Left ventricle myocardium inferior (tissue), 1 donor: ENCODE measurements around the gene NKG7. TPM values are rescaled to one million over a fixed set of nuclear protein-coding genes. Genes with fewer than 3 reads are reported as not detected.
A peak's percentile ranks its signal among the peaks of the same experiment; 100 is the strongest.
"Not testable (repeated sequence)": the region's sequence is repeated elsewhere in the genome, so short reads cannot be mapped to it uniquely, and the experiment has no call there.

ENCODE experiments used
- DNase-seq: peaks from one replicate; pipeline ENCODE4 v3.0.0-alpha.2; 2020
- H3K27ac ChIP-seq: fragments of 200-600 bp; replicated peaks from 2 replicates; pipeline ENCODE4 v1.8.0; 2021
- H3K27me3 ChIP-seq: fragments of 200-600 bp; 2 replicates; pipeline ENCODE4 v1.8.0; 2021; ENCODE audit warnings: low read depth
- H3K36me3 ChIP-seq: fragments of 200-600 bp; 2 replicates; pipeline ENCODE4 v1.8.0; 2021
- H3K4me1 ChIP-seq: fragments of 200-600 bp; 2 replicates; pipeline ENCODE4 v1.8.0; 2021
- H3K4me3 ChIP-seq: fragments of 200-600 bp; 2 replicates; pipeline ENCODE4 v1.8.0; 2021; ENCODE audit warnings: mild to moderate bottlenecking, moderate library complexity
- H3K9me3 ChIP-seq: fragments of 200-600 bp; replicated peaks from 2 replicates; pipeline ENCODE4 v1.8.0; 2021
- intact Hi-C: fragments of 100-400 bp; cut with micrococcal nuclease; formaldehyde crosslinking; loops from one replicate; pipeline ENCODE4 v1.11.0; 2022
- total RNA-seq: library from RNA; stranded (reverse); fragmentation: NEBNext Ultra II Directional; extraction: Animal tissue kit (Norgen Biotek cat#: 25700); gene quantifications from one replicate; pipeline ENCODE4 v1.2.1, GENCODE V29; 2021
- TF ChIP-seq, protein P1 (sequence below): fragments of 200-600 bp; IDR thresholded peaks from 2 replicates; pipeline ENCODE4 v1.8.0; 2021; ENCODE audit warnings: antibody characterized with exemption, mild to moderate bottlenecking, borderline replicate concordance
- donor health status: DM: no; HTN: yes; CAD: no; lungs with severe emphysema.

Gene NKG7
- total RNA-seq, 1 donor from 2014 or later = 1.8 TPM

DNA sequence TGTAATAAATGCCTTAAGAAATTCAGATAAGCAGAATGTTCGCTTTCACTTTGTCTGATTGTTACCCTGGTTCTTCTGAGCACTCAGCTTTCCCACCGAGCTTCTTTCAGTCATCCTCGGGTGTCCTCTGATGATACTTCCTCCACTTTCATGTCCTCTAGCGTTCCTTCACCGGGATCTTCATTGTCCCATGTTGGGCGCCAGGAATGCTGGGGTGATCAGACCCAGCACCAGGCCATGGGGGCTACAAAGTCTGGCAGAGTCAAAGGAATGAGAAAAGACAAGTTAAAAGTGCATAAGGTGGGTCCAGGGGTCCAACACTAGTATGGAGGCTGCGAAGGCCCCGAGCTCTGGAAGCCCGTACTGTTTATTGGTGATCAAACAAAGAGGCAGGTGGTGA, 29.7 kb upstream of the NKG7 start:
- no peaks in the 10 kb centered on the region for H3K36me3 ChIP-seq
- H3K27ac ChIP-seq = no peak overlapping the region
- intact Hi-C loops = no loop called here
- no peaks in the 10 kb centered on the region for H3K4me1 ChIP-seq
- TF ChIP-seq, protein P1, sequence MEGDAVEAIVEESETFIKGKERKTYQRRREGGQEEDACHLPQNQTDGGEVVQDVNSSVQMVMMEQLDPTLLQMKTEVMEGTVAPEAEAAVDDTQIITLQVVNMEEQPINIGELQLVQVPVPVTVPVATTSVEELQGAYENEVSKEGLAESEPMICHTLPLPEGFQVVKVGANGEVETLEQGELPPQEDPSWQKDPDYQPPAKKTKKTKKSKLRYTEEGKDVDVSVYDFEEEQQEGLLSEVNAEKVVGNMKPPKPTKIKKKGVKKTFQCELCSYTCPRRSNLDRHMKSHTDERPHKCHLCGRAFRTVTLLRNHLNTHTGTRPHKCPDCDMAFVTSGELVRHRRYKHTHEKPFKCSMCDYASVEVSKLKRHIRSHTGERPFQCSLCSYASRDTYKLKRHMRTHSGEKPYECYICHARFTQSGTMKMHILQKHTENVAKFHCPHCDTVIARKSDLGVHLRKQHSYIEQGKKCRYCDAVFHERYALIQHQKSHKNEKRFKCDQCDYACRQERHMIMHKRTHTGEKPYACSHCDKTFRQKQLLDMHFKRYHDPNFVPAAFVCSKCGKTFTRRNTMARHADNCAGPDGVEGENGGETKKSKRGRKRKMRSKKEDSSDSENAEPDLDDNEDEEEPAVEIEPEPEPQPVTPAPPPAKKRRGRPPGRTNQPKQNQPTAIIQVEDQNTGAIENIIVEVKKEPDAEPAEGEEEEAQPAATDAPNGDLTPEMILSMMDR = no peak
- H3K9me3 ChIP-seq = peaks cover 26% of the 10 kb centered on the region
- H3K4me3 ChIP-seq = no peak overlapping the region
- no peak for DNase-seq
- H3K27me3 ChIP-seq = peaks cover 19% of the 10 kb centered on the region

DNA sequence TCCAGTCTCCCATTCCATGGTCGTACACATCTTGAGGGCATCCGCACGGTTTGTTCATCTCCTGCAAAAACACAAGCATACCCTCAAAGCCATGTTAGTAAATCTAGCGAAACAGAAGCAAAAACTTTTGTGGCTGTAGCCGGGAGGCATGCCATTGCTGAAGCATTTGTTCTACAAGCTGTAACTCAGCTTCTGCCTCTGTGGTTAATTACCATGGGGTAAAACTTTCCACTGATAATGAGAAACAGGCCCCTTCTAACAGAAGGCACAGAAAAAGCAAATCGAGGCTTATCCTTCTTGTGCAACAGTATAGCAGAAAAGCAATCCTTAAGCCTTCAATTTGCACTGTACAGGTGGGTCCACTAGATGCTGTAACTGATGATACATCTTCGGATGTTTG, 27.5 kb upstream of the NKG7 start:
- peaks cover 19% of the 10 kb centered on the region for H3K9me3 ChIP-seq
- intact Hi-C loops, H3K4me1 ChIP-seq, H3K36me3 ChIP-seq, H3K27ac ChIP-seq, H3K27me3 ChIP-seq, H3K4me3 ChIP-seq, DNase-seq: not testable (repeated sequence)

DNA sequence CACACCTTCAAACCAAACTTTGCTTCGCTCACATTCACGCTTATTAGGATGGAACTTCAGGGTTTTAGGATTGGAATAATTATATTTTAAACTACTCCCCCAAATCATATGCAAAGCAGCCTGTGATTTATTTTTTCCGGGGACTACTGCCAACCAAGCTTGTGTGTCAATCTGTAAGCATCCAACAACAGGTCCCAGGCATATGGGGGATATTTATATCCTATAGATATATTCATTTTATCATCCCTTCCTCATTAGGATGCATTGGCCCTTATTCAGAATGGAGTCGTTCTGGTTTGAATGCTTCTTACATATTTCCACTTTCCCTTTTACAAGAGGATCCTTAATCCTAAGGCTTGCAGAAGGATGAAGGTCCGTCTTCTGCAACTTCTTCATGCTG, 26.8 kb upstream of the NKG7 start:
- intact Hi-C loops = no loop called here
- no peak for DNase-seq
- H3K9me3 ChIP-seq = peaks cover 19% of the 10 kb centered on the region
- H3K4me1 ChIP-seq = peaks cover 6% of the 10 kb centered on the region
- no peaks in the 10 kb centered on the region for H3K36me3 ChIP-seq
- no peaks in the 10 kb centered on the region for H3K27me3 ChIP-seq
- TF ChIP-seq, protein P1 = no peak
- H3K4me3 ChIP-seq = no peak overlapping the region
- H3K27ac ChIP-seq = no peak overlapping the region

DNA sequence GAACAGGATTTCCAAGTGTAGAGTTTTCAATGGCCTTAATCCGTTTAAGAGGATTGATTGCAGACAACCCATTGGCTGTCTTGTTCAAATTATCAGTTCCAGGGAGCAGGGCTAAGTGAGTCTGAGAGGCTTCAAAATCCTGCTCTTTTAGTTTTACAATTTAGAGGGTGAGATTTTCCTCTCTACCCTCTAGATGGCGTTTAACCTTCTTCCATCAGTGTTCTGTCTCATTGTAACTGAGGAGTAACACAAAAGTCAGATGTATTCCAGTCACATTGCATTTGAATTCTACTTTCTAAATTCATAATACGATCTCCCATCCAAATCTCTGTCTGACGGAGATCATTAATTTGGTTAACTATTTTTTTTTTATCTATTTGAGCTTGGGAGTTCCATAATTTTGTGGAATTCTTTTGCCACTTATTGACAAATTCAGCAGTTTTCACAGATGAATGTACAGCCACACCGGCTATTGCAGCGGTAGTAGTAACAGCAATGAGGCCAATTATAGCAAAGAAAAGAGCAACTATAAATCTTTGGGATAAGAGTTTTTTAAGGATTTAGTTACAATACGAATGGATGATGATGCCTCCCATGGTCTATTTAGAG, 25.7 kb upstream of the NKG7 start:
- Histone ChIP-seq H3K27ac (no peak overlapping the region), H3K4me1 (peaks cover 10% of the 10 kb centered on the region), H3K36me3 (no peaks in the 10 kb centered on the region), H3K4me3 (no peak overlapping the region), H3K27me3 (no peaks in the 10 kb centered on the region), H3K9me3 (peaks cover 19% of the 10 kb centered on the region)
- intact Hi-C loops = no loop called here
- TF ChIP-seq, protein P1 = peak; percentile 54
- no peak for DNase-seq

DNA sequence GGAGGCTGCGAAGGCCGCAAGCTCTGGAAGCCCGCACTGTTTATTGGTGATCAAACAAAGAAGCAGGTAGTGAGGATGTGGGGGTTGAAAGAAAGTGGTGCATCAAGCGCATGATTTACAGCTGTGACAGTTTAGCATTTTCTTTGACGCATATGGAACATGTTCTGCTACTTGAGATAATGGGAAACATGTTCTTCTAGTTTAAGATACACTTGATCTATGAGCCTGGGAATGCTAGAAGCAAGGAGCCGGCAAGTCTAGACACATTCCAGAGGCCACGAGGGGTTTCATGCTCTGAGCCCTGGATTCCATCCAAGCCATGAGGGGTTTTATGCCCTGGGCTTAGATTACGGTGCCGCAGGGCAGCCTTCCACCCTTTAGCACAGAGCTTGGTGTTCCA, 25.0 kb upstream of the NKG7 start:
- H3K36me3 ChIP-seq, intact Hi-C loops, H3K4me3 ChIP-seq, H3K27me3 ChIP-seq, H3K27ac ChIP-seq, DNase-seq: not testable (repeated sequence)
- Histone ChIP-seq H3K9me3 (peaks cover 15% of the 10 kb centered on the region), H3K4me1 (peaks cover 10% of the 10 kb centered on the region)

DNA sequence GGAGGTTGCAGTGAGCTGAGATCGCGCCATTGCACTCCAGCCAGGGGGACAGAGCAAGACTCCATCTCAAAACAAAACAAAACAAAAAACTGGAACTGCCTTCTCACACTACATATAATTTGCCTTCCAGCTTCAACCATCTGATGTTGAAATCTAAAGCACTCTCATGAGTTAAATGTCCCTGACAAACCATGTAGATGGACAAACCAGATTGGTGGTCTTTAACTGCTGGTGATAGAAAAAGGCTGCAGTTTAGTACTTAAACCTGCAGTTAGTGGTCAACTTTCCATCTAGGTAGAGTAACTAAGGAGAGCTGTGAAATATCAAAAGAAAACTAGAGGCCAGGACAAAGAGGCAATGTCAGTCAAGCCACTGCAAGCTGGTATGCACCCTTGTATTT, 23.7 kb upstream of the NKG7 start:
- no peak overlapping the region for H3K27ac ChIP-seq
- peaks cover 7% of the 10 kb centered on the region for H3K27me3 ChIP-seq
- intact Hi-C loops = no loop called here
- peaks cover 2% of the 10 kb centered on the region for H3K9me3 ChIP-seq
- peaks cover 10% of the 10 kb centered on the region for H3K4me1 ChIP-seq
- no peak for DNase-seq
- no peak overlapping the region for H3K4me3 ChIP-seq
- TF ChIP-seq, protein P1 = no peak
- H3K36me3 ChIP-seq = no peaks in the 10 kb centered on the region
